AG20443 (cell line): Measurements from ENCODE around the gene DPP6.

Experiments used
- DNase-seq: peaks from one replicate; pipeline ENCODE4 v3.0.0; 2012; ENCODE audit warnings: low spot score, mixed read lengths

The DPP6 gene

GRCh38 chr7:154540596-154540995 is 488.4 kb downstream of the DPP6 start:
- no peak for DNase-seq

- no peak for DNase-seq
Measured at GRCh38 chr7:154541606-154542005, 489.4 kb downstream of the DPP6 start.

- no peak for DNase-seq
Measured at GRCh38 chr7:154546946-154547587, 494.9 kb downstream of the DPP6 start.

GRCh38 chr7:154553711-154554265 is 501.6 kb downstream of the DPP6 start:
- DNase-seq: no peak

- no peak for DNase-seq
Measured at GRCh38 chr7:154559454-154559853, 507.3 kb downstream of the DPP6 start.

- DNase-seq: no peak
Measured at GRCh38 chr7:154564676-154565075, 512.5 kb downstream of the DPP6 start.

GRCh38 chr7:154566877-154567276 is 514.7 kb downstream of the DPP6 start:
- DNase-seq: no peak

- DNase-seq: no peak
Measured at GRCh38 chr7:154568346-154568745, 516.1 kb downstream of the DPP6 start.

GRCh38 chr7:154569916-154570315 is 517.7 kb downstream of the DPP6 start:
- DNase-seq: no peak

GRCh38 chr7:154571772-154572171 is 519.6 kb downstream of the DPP6 start:
- DNase-seq: no peak

- DNase-seq: no peak
Measured at GRCh38 chr7:154574235-154574634, 522.0 kb downstream of the DPP6 start.

- no peak for DNase-seq
Measured at GRCh38 chr7:154575497-154575896, 523.3 kb downstream of the DPP6 start.

GRCh38 chr7:154576604-154577003 is 524.4 kb downstream of the DPP6 start:
- DNase-seq: no peak

- DNase-seq: no peak
Measured at GRCh38 chr7:154577141-154577873, 525.1 kb downstream of the DPP6 start.

- no peak for DNase-seq
Measured at GRCh38 chr7:154578336-154578735, 526.1 kb downstream of the DPP6 start.

- no peak for DNase-seq
Measured at GRCh38 chr7:154579711-154580110, 527.5 kb downstream of the DPP6 start.

GRCh38 chr7:154581251-154581890 is 529.2 kb downstream of the DPP6 start:
- peak; percentile 1 for DNase-seq

- DNase-seq: peak; percentile 1
Measured at GRCh38 chr7:154583454-154583853, 531.3 kb downstream of the DPP6 start.

- DNase-seq: peak; percentile 3
Measured at GRCh38 chr7:154584352-154585252, 532.4 kb downstream of the DPP6 start.

- peak; percentile 3 for DNase-seq
Measured at GRCh38 chr7:154587792-154588191, 535.6 kb downstream of the DPP6 start.

GRCh38 chr7:154591544-154591943 is 539.3 kb downstream of the DPP6 start:
- DNase-seq: peak; percentile 1

- peak; percentile 2 for DNase-seq
Measured at GRCh38 chr7:154592388-154592787, 540.2 kb downstream of the DPP6 start.
